SK-N-SH (cell line): ENCODE results near the gene TEX38. TPM values are rescaled to one million over a fixed set of nuclear protein-coding genes. Genes with fewer than 3 reads are reported as not detected.

Experiments used
- CTCF ChIA-PET: fragments of 300-600, 350-600 bp; formaldehyde crosslinking; extraction: SDS; loops from one replicate; lab custom pipeline; 2021; lab: Yijun Ruan, JAX
- POLR2A ChIA-PET: fragments of 350-600 bp; sonication (Branson Sonifier 250); formaldehyde crosslinking; extraction: SDS; loops from one replicate; lab custom pipeline; 2020; ENCODE audit warnings: antibody characterized with exemption, inconsistent platforms; lab: Yijun Ruan, JAX
- DNase-seq: peaks from one replicate; pipeline ENCODE4 v3.0.0; 2012
- H2AFZ ChIP-seq: fragments of 200-600 bp; sonication (generic); 2 replicates; pipeline ENCODE4 v1.8.1; 2016; ENCODE audit warnings: antibody characterized with exemption, mild to moderate bottlenecking, low read depth
- H3F3A ChIP-seq: fragments of 200-600 bp; sonication (generic); replicated peaks from 2 replicates; pipeline ENCODE3; 2016; ENCODE audit warnings: antibody characterized with exemption, mild to moderate bottlenecking; ENCODE audit not compliant: insufficient read depth
- H3K27ac ChIP-seq, 2 experiments: fragments of 200-500 bp in 1 of 2; fragments of 200-600 bp in 1 of 2; sonication (Bioruptor generic) in 1 of 2; sonication (generic), shearing (Covaris generic) in 1 of 2; 2 replicates each; pipeline versions ENCODE4 v1.5.1 to v1.6.1; 2014 to 2016; ENCODE audit warnings: low read depth in 2 of 2, inconsistent platforms in 1 of 2, low read length in 1 of 2, mild to moderate bottlenecking in 1 of 2, mixed read lengths in 1 of 2
- H3K27me3 ChIP-seq: fragments of 200-600 bp; sonication (generic), shearing (Covaris generic); 2 replicates; pipeline ENCODE4 v1.6.1; 2016; ENCODE audit warnings: mixed run types; ENCODE audit not compliant: insufficient read depth
- H3K36me3 ChIP-seq, 2 experiments: fragments of 200-500 bp in 1 of 2; fragments of 200-600 bp in 1 of 2; sonication (Bioruptor generic) in 1 of 2; sonication (generic) in 1 of 2; replicated peaks in 1 of 2; 2 replicates each; pipeline versions ENCODE3 to v1.5.1; 2014 to 2016; ENCODE audit warnings: low read length in 1 of 2, mild to moderate bottlenecking in 1 of 2; ENCODE audit not compliant: insufficient read depth in 2 of 2, control insufficient read depth in 1 of 2
- H3K4me1 ChIP-seq, 2 experiments: fragments of 200-500 bp in 1 of 2; fragments of 200-600 bp in 1 of 2; sonication (Bioruptor generic) in 1 of 2; sonication (generic), shearing (Covaris generic) in 1 of 2; 2 replicates each; pipeline versions ENCODE4 v1.5.1 to v1.6.1; 2014 to 2016; ENCODE audit warnings: low read depth in 1 of 2, low read length in 1 of 2, mixed run types in 1 of 2; ENCODE audit not compliant: insufficient read depth in 2 of 2, control insufficient read depth in 1 of 2
- H3K4me2 ChIP-seq: fragments of 200-600 bp; sonication (generic), shearing (Covaris generic); 2 replicates; pipeline ENCODE4 v1.6.1; 2017; ENCODE audit warnings: mixed run types
- H3K4me3 ChIP-seq, 2 experiments: fragments of 200-500 bp in 1 of 2; fragments of 200-600 bp in 1 of 2; sonication (Bioruptor generic) in 1 of 2; sonication (generic), shearing (Covaris generic) in 1 of 2; 2 replicates each; pipeline versions ENCODE4 v1.5.1 to v1.8.1; 2014 to 2016; ENCODE audit warnings: low read depth in 2 of 2, inconsistent platforms in 1 of 2, low read length in 1 of 2, mild to moderate bottlenecking in 1 of 2, mixed read lengths in 1 of 2, moderate library complexity in 1 of 2
- H3K79me2 ChIP-seq: fragments of 200-600 bp; sonication (generic); 2 replicates; pipeline ENCODE4 v1.8.1; 2017; ENCODE audit warnings: mild to moderate bottlenecking; ENCODE audit not compliant: insufficient read depth
- H3K9ac ChIP-seq: fragments of 200-600 bp; sonication (generic); 2 replicates; pipeline ENCODE4 v1.6.1; 2017; ENCODE audit warnings: mixed run types
- H3K9me2 ChIP-seq: fragments of 200-600 bp; sonication (generic); 2 replicates; pipeline ENCODE4 v1.6.1; 2017; ENCODE audit warnings: mixed run types
- H3K9me3 ChIP-seq: fragments of 200-600 bp; sonication (generic); 2 replicates; pipeline ENCODE4 v1.6.1; 2017; ENCODE audit warnings: mixed run types, mild to moderate bottlenecking, moderate library complexity
- H4K20me1 ChIP-seq: fragments of 200-600 bp; sonication (generic); 2 replicates; pipeline ENCODE4 v1.6.1; 2017; ENCODE audit warnings: mild to moderate bottlenecking, mixed run types; ENCODE audit not compliant: insufficient read depth
- CTCF ChIP-seq: fragments of 200-600 bp; sonication (generic); IDR thresholded peaks from 2 replicates; pipeline ENCODE4 v1.6.1; 2017; ENCODE audit warnings: antibody characterized with exemption, mild to moderate bottlenecking, moderate library complexity
- ELF1 ChIP-seq: IDR thresholded peaks from 2 replicates; pipeline ENCODE4 v1.4.0; 2012
- FOSL2 ChIP-seq: IDR thresholded peaks from 2 replicates; pipeline ENCODE4 v1.4.0; 2012; ENCODE audit warnings: low read depth, mild to moderate bottlenecking, moderate library complexity, borderline replicate concordance
- FOXJ3 ChIP-seq: sonication (generic); formaldehyde crosslinking; IDR thresholded peaks from 2 replicates; pipeline ENCODE4 v1.5.1; 2020; ENCODE audit warnings: mild to moderate bottlenecking, missing genetic modification reagents
- GATA2 ChIP-seq: sonication (generic); formaldehyde crosslinking; IDR thresholded peaks from 2 replicates; pipeline ENCODE4 v1.5.0; 2020; ENCODE audit warnings: mild to moderate bottlenecking, missing genetic modification reagents
- IRF3 ChIP-seq: fragments of 150-350 bp; IDR thresholded peaks from 2 replicates; pipeline ENCODE4 v1.6.1; 2016; ENCODE audit warnings: mild to moderate bottlenecking, low read depth, low read length
- MEF2A ChIP-seq: IDR thresholded peaks from 2 replicates; pipeline ENCODE4 v1.4.0; 2012; ENCODE audit warnings: low read depth, borderline replicate concordance
- MXI1 ChIP-seq: IDR thresholded peaks from 2 replicates; pipeline ENCODE4 v1.6.1; 2012; ENCODE audit warnings: mild to moderate bottlenecking, low read depth, low read length, improper control_type of control experiment
- NRF1 ChIP-seq: IDR thresholded peaks from 2 replicates; pipeline ENCODE4 v1.6.1; 2012; ENCODE audit warnings: low read depth, mild to moderate bottlenecking, low read length
- PBX3 ChIP-seq: IDR thresholded peaks from 2 replicates; pipeline ENCODE4; 2012
- POLR2AphosphoS5 ChIP-seq: IDR thresholded peaks from 2 replicates; pipeline ENCODE4 v1.6.1; 2012; ENCODE audit warnings: low read depth, low read length
- REST ChIP-seq: IDR thresholded peaks from 2 replicates; pipeline ENCODE4 v1.6.1; 2012; ENCODE audit warnings: mild to moderate bottlenecking, low read depth, low read length, moderate library complexity
- RFX5 ChIP-seq: IDR thresholded peaks from 2 replicates; pipeline ENCODE4 v1.6.1; 2012; ENCODE audit warnings: mild to moderate bottlenecking, improper control_type of control experiment, low read length
- TCF12 ChIP-seq: IDR thresholded peaks from 2 replicates; pipeline ENCODE4 v1.4.0; 2012
- USF1 ChIP-seq: IDR thresholded peaks from 2 replicates; pipeline ENCODE4 v1.4.0; 2012; ENCODE audit warnings: low read depth, borderline replicate concordance
- USF2 ChIP-seq: fragments of 150-350 bp; IDR thresholded peaks from 2 replicates; pipeline ENCODE4 v1.6.1; 2017; ENCODE audit warnings: antibody characterized with exemption, low read length, low read depth, borderline replicate concordance
- ZBTB33 ChIP-seq: IDR thresholded peaks from 2 replicates; pipeline ENCODE4 v1.4.0; 2012; ENCODE audit warnings: low read depth, borderline replicate concordance
- WGBS: methylation state at CpG from one replicate; pipeline ENCODE4 v1.1.6; 2017; ENCODE audit warnings: low lambda C conversion rate; 5-methylcytosine and 5-hydroxymethylcytosine counted together
- polyA plus RNA-seq, 3 experiments: library from polyadenylated mRNA; depleted of rRNA; stranded (reverse); fragments of >200 nt; gene quantifications; 2 replicates each; pipeline ENCODE4 v1.2.3, GENCODE V29; 2012

Gene TEX38
- polyA plus RNA-seq, 1 of the 3 experiments (the other 2 are of a cell fraction) = 0.07 TPM

GRCh38 chr1:46652321-46653100, 19.1 kb upstream of the TEX38 start (continued):
- no peak for TF ChIP-seq PBX3
- no peak for TF ChIP-seq ELF1
- no peak for TF ChIP-seq NRF1
- no peak for TF ChIP-seq FOXJ3 (CRISPR knock-in tag)
- no peak for TF ChIP-seq GATA2 (CRISPR knock-in tag)
- TF ChIP-seq POLR2AphosphoS5 = no peak
- TF ChIP-seq MXI1 = no peak
- TF ChIP-seq MEF2A = no peak

GRCh38 chr1:46653405-46653958, 18.2 kb upstream of the TEX38 start:
- H3F3A ChIP-seq = peaks cover 4% of the 10 kb centered on the region
- POLR2A ChIA-PET = no interaction called here
- H3K27ac ChIP-seq = no peak overlapping the region; a peak in 1 of 4 replicates
- TF ChIP-seq GATA2 (CRISPR knock-in tag) = no peak
- TF ChIP-seq REST = no peak
- TF ChIP-seq POLR2AphosphoS5 = no peak
- TF ChIP-seq USF1 = no peak
- no peak for TF ChIP-seq RFX5
- TF ChIP-seq FOXJ3 (CRISPR knock-in tag) = no peak
- TF ChIP-seq IRF3 = no peak
- no peak for TF ChIP-seq FOSL2
- no peak for TF ChIP-seq MEF2A
- TF ChIP-seq TCF12 = no peak
- no peak for TF ChIP-seq USF2
- TF ChIP-seq CTCF = no peak
- TF ChIP-seq ZBTB33 = no peak

More at GRCh38 chr1:46653405-46653958, 18.2 kb upstream of the TEX38 start:
- H4K20me1 ChIP-seq = no peaks in the 10 kb centered on the region
- no peak for DNase-seq
- H3K4me3 ChIP-seq = no peak overlapping the region
- no peak overlapping the region for H3K9ac ChIP-seq
- H2AFZ ChIP-seq = no peak overlapping the region
- no peaks in the 10 kb centered on the region for H3K4me1 ChIP-seq
- peaks cover 38 to 58% of the 10 kb centered on the region in 2 experiments for H3K36me3 ChIP-seq
- WGBS = 74% methylated on average over 2 of the region's 2 CpGs
- no peaks in the 10 kb centered on the region for H3K79me2 ChIP-seq
- H3K9me3 ChIP-seq = no peaks in the 10 kb centered on the region
- no peak overlapping the region for H3K4me2 ChIP-seq
- no peaks in the 10 kb centered on the region for H3K27me3 ChIP-seq
- H3K9me2 ChIP-seq = no peaks in the 10 kb centered on the region
- CTCF ChIA-PET = interaction anchor here (0.9 to 1.6 kb wide), 2 partner anchors 10 to 13 kb away, joined by 4 read pairs; no protein-coding TSS in a partner anchor
